ENCODE measurements around the gene MTFMT. TPM values are rescaled to one million over a fixed set of nuclear protein-coding genes. Genes with fewer than 3 reads are reported as not detected.

MTFMT gene
- total RNA-seq, 4 donors from 2014 or later = 9.8 to 40.5 (median 31.0) TPM

DNA sequence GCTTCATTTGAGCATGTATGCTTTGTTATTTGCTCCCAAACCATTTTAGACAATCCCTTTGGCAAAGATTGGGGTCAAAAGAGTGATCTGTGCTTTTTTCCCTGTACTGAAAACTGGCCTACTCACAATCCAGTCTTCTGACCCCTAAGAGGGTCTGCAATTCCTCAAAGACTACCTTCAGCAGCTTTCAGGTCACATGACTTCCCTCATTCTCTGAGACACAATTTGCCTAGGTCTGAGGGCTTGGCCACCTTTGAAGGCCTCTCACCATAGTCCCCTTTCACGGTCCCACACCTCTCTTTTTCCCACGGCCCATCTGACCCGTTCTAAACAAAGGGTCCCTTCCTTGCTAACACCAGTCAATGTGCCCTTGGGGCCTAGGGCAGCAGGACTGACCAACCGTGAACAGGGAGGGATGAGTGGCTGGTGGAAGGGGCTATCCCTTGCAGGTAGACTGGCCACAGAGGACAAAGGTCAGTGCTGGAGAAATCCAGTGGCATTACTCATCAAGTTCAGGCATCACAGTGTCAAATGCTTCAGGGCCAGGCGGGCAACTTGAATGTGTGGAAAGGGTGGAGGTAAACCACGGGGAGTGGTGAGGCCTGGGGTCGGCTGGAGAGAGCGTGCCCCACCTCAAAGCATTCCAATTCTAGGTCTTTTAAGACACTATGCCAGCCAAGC lies 27.6 kb upstream of the MTFMT start:
- peak overlapping the region in 3 of 4 donors; percentile 15 to 39 (median 35) for H3K27ac ChIP-seq

DNA sequence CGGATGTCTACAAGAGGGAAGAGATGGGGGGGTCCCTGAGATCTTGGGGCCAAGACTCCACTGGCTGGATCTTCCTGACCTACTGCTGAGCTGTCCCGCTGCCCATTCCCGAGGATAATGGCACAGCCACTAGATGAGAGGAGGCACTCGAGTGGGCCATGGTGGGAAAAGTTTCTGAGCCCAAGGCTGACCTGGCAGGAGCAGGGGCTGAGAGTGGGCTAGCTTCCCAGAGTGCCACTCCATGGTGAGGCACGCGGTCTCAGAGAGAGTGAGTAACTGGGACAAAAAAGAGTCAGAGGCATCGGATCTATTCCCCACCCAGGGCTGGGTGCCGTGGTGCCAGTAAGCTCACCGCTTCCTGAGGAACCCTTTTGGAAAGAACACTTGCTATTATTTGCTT lies 26.7 kb upstream of the MTFMT start:
- 77 to 85% methylated on average over 9 of the region's 9 CpGs for WGBS, 2 donors (ENCODE audit: low coverage in 1 of 2)
- no peaks in the 10 kb centered on the region for H3K9me3 ChIP-seq
- no peaks in the 10 kb centered on the region for H3K27me3 ChIP-seq
- in situ Hi-C loops (cut with MboI; ENCODE audit: low pct_ligation_motif_present in 1 of 4, low pct_unique_long_range_greater_than_20kb in 1 of 4, low sequenced_read_pairs in 3 of 4) = no loop called here
- intact Hi-C loops (cut with DNase I; ENCODE audit: low total_unique reads) = no loop called here
- no peaks in the 10 kb centered on the region for H3K36me3 ChIP-seq
- peaks cover 7 to 31% (median 13%) of the 10 kb centered on the region in 4 donors for H3K4me1 ChIP-seq
- peak overlapping the region in 3 of 4 donors; percentile 36 to 60 (median 41) for H3K27ac ChIP-seq
- H3K4me3 ChIP-seq = no peak overlapping the region
- TF ChIP-seq POLR2A (IDR thresholded peaks at IDR 0.05) (no peak), POLR2AphosphoS5 (IDR thresholded peaks at IDR 0.05) (no peak), EP300 (IDR thresholded peaks at IDR 0.05; ENCODE audit: low read depth) (no peak)
- TF ChIP-seq, protein P1, sequence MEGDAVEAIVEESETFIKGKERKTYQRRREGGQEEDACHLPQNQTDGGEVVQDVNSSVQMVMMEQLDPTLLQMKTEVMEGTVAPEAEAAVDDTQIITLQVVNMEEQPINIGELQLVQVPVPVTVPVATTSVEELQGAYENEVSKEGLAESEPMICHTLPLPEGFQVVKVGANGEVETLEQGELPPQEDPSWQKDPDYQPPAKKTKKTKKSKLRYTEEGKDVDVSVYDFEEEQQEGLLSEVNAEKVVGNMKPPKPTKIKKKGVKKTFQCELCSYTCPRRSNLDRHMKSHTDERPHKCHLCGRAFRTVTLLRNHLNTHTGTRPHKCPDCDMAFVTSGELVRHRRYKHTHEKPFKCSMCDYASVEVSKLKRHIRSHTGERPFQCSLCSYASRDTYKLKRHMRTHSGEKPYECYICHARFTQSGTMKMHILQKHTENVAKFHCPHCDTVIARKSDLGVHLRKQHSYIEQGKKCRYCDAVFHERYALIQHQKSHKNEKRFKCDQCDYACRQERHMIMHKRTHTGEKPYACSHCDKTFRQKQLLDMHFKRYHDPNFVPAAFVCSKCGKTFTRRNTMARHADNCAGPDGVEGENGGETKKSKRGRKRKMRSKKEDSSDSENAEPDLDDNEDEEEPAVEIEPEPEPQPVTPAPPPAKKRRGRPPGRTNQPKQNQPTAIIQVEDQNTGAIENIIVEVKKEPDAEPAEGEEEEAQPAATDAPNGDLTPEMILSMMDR (IDR thresholded peaks at IDR 0.05) = no peak
- DNase-seq = no peak

More for the DNA sequence above, 27.6 kb upstream of the MTFMT start:
- intact Hi-C loops (cut with DNase I; ENCODE audit: low total_unique reads) (no loop called here), in situ Hi-C loops (cut with MboI; ENCODE audit: low pct_ligation_motif_present in 1 of 4, low pct_unique_long_range_greater_than_20kb in 1 of 4, low sequenced_read_pairs in 3 of 4) (no loop called here)
- Histone ChIP-seq H3K27me3 (no peaks in the 10 kb centered on the region), H3K36me3 (no peaks in the 10 kb centered on the region), H3K4me3 (no peak overlapping the region), H3K4me1 (peaks cover 7 to 33% (median 13%) of the 10 kb centered on the region in 4 donors), H3K9me3 (no peaks in the 10 kb centered on the region)
- 74% methylated on average over 8 of the region's 8 CpGs; no CpG with 5 or more reads in 1 of the 2 donors for whole genome bisulfite sequencing, 2 donors (ENCODE audit: low coverage in 1 of 2)
- TF ChIP-seq POLR2AphosphoS5 (IDR thresholded peaks at IDR 0.05) = no peak
- TF ChIP-seq, protein P1 (IDR thresholded peaks at IDR 0.05) = no peak
- TF ChIP-seq POLR2A (IDR thresholded peaks at IDR 0.05) = no peak
- TF ChIP-seq EP300 (IDR thresholded peaks at IDR 0.05; ENCODE audit: low read depth) = no peak
- peak; percentile 57 for DNase-seq

DNA sequence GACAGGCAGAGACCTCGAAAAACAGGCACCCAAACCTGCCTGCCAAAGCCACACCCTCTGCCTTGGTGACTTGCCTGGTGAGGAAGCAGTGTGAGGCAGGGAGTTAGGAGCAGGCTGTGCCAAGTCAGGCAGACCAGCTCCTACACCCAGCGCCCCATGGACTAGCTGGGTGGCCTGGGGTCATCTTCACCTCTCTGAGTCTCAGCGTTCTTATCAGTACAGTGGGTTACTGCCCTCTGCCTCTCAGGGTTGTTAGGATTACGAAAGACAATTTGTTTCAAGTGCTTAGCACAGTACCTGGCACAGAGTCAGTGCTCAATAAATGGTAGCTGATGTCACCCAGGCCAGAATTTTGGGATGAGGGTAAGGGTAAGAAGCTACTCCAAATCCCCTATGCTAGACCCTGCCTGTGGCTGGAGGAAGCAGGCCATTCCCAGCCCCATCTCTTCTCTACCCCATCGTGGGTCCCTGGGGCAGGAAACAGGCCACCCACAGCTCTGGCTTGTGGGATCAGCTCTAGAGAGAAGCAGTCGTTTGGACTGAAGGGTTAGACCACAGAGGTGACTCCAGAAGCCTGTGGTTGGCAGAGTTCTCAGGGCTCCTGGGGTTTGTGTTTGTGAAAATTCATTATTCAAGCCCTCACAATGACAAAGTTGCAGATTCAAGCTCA lies 25.9 kb upstream of the MTFMT start:
- H3K9me3 ChIP-seq = no peaks in the 10 kb centered on the region
- DNase-seq = peak; percentile 67
- in situ Hi-C loops (cut with MboI; ENCODE audit: low pct_ligation_motif_present in 1 of 4, low pct_unique_long_range_greater_than_20kb in 1 of 4, low sequenced_read_pairs in 3 of 4) (no loop called here), intact Hi-C loops (cut with DNase I; ENCODE audit: low total_unique reads) (no loop called here)
- H3K36me3 ChIP-seq = no peaks in the 10 kb centered on the region
- peak overlapping the region; percentile 36 to 60 (median 40) for H3K27ac ChIP-seq
- TF ChIP-seq, protein P1 (IDR thresholded peaks at IDR 0.05) = no peak
- TF ChIP-seq POLR2AphosphoS5 (IDR thresholded peaks at IDR 0.05) = peak in 1 of 3 donors; percentile 23
- H3K4me3 ChIP-seq = no peak overlapping the region
- 50% methylated on average over 5 of the region's 6 CpGs; no CpG with 5 or more reads in 1 of the 2 donors for WGBS, 2 donors (ENCODE audit: low coverage in 1 of 2)
- peaks cover 7 to 26% (median 13%) of the 10 kb centered on the region in 4 donors for H3K4me1 ChIP-seq
- H3K27me3 ChIP-seq = no peaks in the 10 kb centered on the region

DNA sequence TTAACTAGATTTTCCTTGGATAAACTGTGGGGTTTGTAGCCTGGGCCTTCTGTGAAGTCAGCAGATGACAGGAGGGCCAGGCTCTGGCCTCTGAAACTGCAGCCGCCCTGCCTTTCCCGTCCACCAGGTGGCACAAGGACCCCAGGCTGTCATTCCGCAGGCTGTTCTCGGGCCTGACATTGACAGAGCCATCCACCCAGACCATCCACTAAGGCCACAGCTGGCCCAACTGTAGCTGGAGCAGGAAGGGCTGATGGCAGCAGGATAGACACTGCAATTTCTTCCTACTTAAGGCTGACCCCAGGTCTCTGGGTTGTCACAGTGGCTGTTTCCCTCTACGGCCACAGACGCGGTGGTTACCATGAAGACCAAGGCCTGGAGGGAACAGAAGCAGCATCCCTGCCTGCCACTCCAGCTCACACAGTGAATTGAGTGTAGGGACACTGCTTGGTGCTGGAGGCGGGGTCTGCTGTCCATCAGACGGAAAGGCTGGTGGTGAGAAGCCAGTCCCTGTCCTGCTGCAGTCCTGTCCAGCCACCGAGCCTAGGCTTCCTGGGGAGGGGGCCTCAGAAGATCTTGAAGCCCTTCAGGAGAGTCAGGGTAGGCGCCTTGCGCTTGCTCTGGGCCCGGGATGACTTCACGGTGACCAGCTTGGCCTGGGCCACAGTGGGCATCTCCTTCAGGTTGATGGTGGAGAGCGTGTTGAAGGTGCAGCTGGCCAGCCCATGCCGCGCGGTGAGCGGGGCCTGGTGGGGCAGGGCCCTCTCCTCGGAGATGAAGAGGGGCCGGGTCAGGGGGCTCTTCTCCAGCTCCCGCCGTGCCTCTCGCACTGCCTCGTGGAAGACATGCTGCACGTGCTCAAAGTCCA lies 25.1 kb upstream of the MTFMT start:
- Histone ChIP-seq H3K27me3 (no peaks in the 10 kb centered on the region), H3K9me3 (no peaks in the 10 kb centered on the region), H3K4me1 (peaks cover 10 to 34% (median 19%) of the 10 kb centered on the region in 4 donors), H3K4me3 (no peak overlapping the region), H3K27ac (peak overlapping the region; percentile 36 to 60 (median 40)), H3K36me3 (no peaks in the 10 kb centered on the region)
- intact Hi-C loops (cut with DNase I; ENCODE audit: low total_unique reads) = loop anchor here (1.0 kb wide), 1 partner anchor 24 kb away; no protein-coding TSS in a partner anchor
- 71% methylated on average over 18 of the region's 26 CpGs; no CpG with 5 or more reads in 1 of the 2 donors for WGBS, 2 donors (ENCODE audit: low coverage in 1 of 2)
- DNase-seq = peak; percentile 79
- TF ChIP-seq POLR2AphosphoS5 (IDR thresholded peaks at IDR 0.05) = peak in 1 of 3 donors; percentile 32
- TF ChIP-seq, protein P1 (IDR thresholded peaks at IDR 0.05) = peak; percentile 85 to 97 (median 93)
- TF ChIP-seq POLR2A (IDR thresholded peaks at IDR 0.05) = no peak
- in situ Hi-C loops (cut with MboI; ENCODE audit: low pct_ligation_motif_present in 1 of 4, low pct_unique_long_range_greater_than_20kb in 1 of 4, low sequenced_read_pairs in 3 of 4) = no loop called here
